Measurements from ENCODE around the gene SHH. TPM values are rescaled to one million over a fixed set of nuclear protein-coding genes. Genes with fewer than 3 reads are reported as not detected.

The SHH gene
- total RNA-seq, 1 donor from 2014 or later, result 35.8 TPM

- peaks cover 12% of the 10 kb centered on the region for H3K36me3 Mint-ChIP-seq (ENCODE audit: insufficient read depth)
- TF ChIP-seq, protein P1, sequence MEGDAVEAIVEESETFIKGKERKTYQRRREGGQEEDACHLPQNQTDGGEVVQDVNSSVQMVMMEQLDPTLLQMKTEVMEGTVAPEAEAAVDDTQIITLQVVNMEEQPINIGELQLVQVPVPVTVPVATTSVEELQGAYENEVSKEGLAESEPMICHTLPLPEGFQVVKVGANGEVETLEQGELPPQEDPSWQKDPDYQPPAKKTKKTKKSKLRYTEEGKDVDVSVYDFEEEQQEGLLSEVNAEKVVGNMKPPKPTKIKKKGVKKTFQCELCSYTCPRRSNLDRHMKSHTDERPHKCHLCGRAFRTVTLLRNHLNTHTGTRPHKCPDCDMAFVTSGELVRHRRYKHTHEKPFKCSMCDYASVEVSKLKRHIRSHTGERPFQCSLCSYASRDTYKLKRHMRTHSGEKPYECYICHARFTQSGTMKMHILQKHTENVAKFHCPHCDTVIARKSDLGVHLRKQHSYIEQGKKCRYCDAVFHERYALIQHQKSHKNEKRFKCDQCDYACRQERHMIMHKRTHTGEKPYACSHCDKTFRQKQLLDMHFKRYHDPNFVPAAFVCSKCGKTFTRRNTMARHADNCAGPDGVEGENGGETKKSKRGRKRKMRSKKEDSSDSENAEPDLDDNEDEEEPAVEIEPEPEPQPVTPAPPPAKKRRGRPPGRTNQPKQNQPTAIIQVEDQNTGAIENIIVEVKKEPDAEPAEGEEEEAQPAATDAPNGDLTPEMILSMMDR (IDR thresholded peaks at IDR 0.05; ENCODE audit: unreplicated experiment), result no peak
- H3K27me3 Mint-ChIP-seq, result no peaks in the 10 kb centered on the region
- H3K4me3 Mint-ChIP-seq (ENCODE audit: low read depth), result no peak overlapping the region
- no peaks in the 10 kb centered on the region for H3K9me3 Mint-ChIP-seq (ENCODE audit: low read depth)
- H3K4me1 Mint-ChIP-seq (ENCODE audit: low read depth), result no peaks in the 10 kb centered on the region
- DNase-seq (ENCODE audit: low spot score, unreplicated experiment), result no peak
- H3K27ac Mint-ChIP-seq, result no peak overlapping the region
Measured at GRCh38 chr7:155766386-155766785, 45.9 kb downstream of the SHH start.

DNA sequence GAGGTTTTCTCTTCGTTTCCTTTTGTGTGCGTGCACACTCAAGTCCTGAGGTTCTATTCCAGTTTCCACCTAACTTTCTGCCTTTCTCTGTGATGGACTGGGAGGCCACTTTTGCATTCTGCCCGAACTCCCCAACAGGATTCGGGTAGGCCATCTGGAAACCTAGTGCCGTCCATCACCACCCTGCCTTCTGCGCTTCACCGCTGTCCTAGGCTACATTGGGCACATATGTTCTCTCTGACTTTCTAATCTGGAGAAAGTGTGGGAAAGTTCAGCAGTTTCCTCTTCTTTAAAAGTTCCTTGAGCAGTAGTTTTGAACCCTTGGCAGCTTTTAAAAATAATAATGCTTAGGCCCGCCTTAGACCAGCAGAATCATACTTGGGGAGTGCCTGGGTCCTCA, 46.8 kb downstream of the SHH start:
- Mint-ChIP-seq H3K36me3 (ENCODE audit: insufficient read depth) (peaks cover 9% of the 10 kb centered on the region), H3K4me3 (ENCODE audit: low read depth) (no peak overlapping the region), H3K27ac (no peak overlapping the region), H3K27me3 (no peaks in the 10 kb centered on the region), H3K4me1 (ENCODE audit: low read depth) (no peaks in the 10 kb centered on the region), H3K9me3 (ENCODE audit: low read depth) (no peaks in the 10 kb centered on the region)
- DNase-seq (ENCODE audit: low spot score, unreplicated experiment), result no peak
- TF ChIP-seq, protein P1 (IDR thresholded peaks at IDR 0.05; ENCODE audit: unreplicated experiment), result no peak

GRCh38 chr7:155764438-155764793, 47.8 kb downstream of the SHH start:
- peaks cover 11% of the 10 kb centered on the region for H3K36me3 Mint-ChIP-seq (ENCODE audit: insufficient read depth)
- H3K27me3 Mint-ChIP-seq, result no peaks in the 10 kb centered on the region
- no peak overlapping the region for H3K27ac Mint-ChIP-seq

DNA sequence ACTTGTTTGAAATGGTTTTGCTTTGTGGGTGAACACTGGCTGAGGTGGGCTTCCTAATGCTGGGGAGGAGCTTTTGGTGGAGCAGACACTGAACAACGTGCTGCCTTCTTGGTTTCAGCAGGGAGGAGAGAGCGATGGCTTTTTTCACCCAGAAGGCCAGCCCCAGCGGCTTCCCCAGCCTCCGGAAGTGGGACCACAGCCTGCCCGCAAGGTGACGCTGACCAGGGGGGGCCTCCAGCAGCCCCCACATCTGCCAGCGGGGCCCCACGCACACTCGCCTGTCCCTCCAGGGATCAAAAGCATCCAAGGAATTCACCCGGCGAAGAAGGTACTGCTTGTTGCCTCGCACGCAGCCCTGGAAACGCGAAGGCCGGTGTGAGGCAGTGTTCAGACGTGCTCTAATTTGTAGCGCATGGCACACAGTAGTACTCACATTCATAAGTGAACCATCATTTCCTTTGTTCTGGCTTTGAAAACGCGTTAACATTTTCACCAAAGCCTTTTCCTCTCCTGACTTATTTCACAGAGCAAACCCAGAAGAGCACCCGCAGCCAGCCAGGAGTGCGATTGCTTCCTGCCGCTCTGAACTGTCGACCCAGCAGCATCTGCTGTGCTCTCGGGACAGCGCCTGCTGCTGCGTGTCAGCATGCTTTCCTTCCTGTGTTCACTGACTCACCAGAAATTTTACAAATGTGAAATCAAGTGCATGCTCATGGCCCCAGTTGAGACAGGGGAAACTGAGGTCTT, 48.4 kb downstream of the SHH start:
- Mint-ChIP-seq H3K9me3 (ENCODE audit: low read depth) (no peaks in the 10 kb centered on the region), H3K36me3 (ENCODE audit: insufficient read depth) (peaks cover 12% of the 10 kb centered on the region), H3K4me1 (ENCODE audit: low read depth) (no peaks in the 10 kb centered on the region), H3K4me3 (ENCODE audit: low read depth) (no peak overlapping the region), H3K27me3 (no peaks in the 10 kb centered on the region), H3K27ac (no peak overlapping the region)
- TF ChIP-seq, protein P1 (IDR thresholded peaks at IDR 0.05; ENCODE audit: unreplicated experiment), result no peak
- no peak for DNase-seq (ENCODE audit: low spot score, unreplicated experiment)

More at GRCh38 chr7:155764438-155764793, 47.8 kb downstream of the SHH start:
- H3K4me3 Mint-ChIP-seq (ENCODE audit: low read depth), result no peak overlapping the region
- TF ChIP-seq, protein P1 (IDR thresholded peaks at IDR 0.05; ENCODE audit: unreplicated experiment), result no peak
- no peaks in the 10 kb centered on the region for H3K4me1 Mint-ChIP-seq (ENCODE audit: low read depth)
- no peak for DNase-seq (ENCODE audit: low spot score, unreplicated experiment)
- no peaks in the 10 kb centered on the region for H3K9me3 Mint-ChIP-seq (ENCODE audit: low read depth)

- Mint-ChIP-seq H3K9me3 (ENCODE audit: low read depth) (no peaks in the 10 kb centered on the region), H3K4me1 (ENCODE audit: low read depth) (no peaks in the 10 kb centered on the region), H3K27ac (no peak overlapping the region), H3K27me3 (no peaks in the 10 kb centered on the region), H3K36me3 (ENCODE audit: insufficient read depth) (peaks cover 16% of the 10 kb centered on the region), H3K4me3 (ENCODE audit: low read depth) (no peak overlapping the region)
- no peak for DNase-seq (ENCODE audit: low spot score, unreplicated experiment)
- TF ChIP-seq, protein P1 (IDR thresholded peaks at IDR 0.05; ENCODE audit: unreplicated experiment), result no peak
Measured at GRCh38 chr7:155763122-155763521, 49.1 kb downstream of the SHH start.

Measured in progenitor cell of endocrine pancreas (in vitro differentiated cells).